ENCODE results near the gene KLRF1. TPM values are rescaled to one million over a fixed set of nuclear protein-coding genes. Genes with fewer than 3 reads are reported as not detected.

KLRF1 gene
- total RNA-seq, 4 donors from 2014 or later: not detected

DNA sequence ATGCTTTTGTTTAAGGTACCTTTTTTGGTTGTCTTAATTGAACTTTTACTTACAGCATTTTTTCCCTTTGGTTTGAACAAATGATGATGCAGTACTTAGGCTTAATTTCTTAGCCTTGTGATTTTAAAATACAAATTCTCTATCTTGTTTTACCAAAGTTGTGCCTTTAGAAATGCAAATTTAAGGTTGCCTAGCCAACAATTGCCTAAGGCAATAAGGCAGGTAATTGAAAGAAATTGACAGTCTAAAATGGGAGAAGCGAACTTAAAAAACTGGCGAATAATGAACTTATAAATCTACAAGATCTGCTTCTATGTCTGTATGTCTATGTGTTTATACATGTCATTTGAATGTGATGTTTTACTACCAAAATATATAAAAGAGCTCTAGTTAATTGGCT lies 43.0 kb upstream of the KLRF1 start:
- Histone ChIP-seq H3K4me3 (no peak overlapping the region), H3K27ac (no peak overlapping the region), H3K36me3 (no peaks in the 10 kb centered on the region), H3K4me1 (no peaks in the 10 kb centered on the region), H3K27me3 (no peaks in the 10 kb centered on the region), H3K9me3 (no peaks in the 10 kb centered on the region)
- no peak for ATAC-seq
- 95 to 96% methylated on average over 2 of the region's 2 CpGs for WGBS, 2 donors (ENCODE audit: low coverage in 1 of 2)
- no peak for TF ChIP-seq POLR2A (IDR thresholded peaks at IDR 0.05)
- TF ChIP-seq, protein P1, sequence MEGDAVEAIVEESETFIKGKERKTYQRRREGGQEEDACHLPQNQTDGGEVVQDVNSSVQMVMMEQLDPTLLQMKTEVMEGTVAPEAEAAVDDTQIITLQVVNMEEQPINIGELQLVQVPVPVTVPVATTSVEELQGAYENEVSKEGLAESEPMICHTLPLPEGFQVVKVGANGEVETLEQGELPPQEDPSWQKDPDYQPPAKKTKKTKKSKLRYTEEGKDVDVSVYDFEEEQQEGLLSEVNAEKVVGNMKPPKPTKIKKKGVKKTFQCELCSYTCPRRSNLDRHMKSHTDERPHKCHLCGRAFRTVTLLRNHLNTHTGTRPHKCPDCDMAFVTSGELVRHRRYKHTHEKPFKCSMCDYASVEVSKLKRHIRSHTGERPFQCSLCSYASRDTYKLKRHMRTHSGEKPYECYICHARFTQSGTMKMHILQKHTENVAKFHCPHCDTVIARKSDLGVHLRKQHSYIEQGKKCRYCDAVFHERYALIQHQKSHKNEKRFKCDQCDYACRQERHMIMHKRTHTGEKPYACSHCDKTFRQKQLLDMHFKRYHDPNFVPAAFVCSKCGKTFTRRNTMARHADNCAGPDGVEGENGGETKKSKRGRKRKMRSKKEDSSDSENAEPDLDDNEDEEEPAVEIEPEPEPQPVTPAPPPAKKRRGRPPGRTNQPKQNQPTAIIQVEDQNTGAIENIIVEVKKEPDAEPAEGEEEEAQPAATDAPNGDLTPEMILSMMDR (IDR thresholded peaks at IDR 0.05): no peak
- TF ChIP-seq POLR2AphosphoS5 (IDR thresholded peaks at IDR 0.05): no peak
- no peak for TF ChIP-seq EP300 (IDR thresholded peaks at IDR 0.05)

DNA sequence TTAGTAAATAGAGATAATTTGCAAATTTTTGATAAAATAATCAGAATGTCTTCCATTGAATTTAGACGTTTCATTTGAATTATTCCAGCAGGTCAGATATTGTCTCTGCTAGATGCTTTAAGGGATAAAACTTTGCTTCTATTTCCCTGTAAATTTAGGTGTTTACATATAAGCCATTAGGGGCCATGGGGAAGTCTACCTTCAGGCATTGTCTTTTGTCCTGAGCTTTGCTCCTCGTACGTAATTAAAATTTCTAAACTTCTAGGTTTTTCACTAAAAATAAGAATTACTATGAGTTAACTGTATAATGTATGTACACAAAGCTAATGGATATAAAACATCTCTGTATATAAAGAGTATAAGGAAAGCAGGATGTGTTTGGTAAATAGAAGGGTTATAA lies 42.5 kb upstream of the KLRF1 start:
- H3K27me3 ChIP-seq: no peaks in the 10 kb centered on the region
- no peaks in the 10 kb centered on the region for H3K36me3 ChIP-seq
- no peak for ATAC-seq
- H3K27ac ChIP-seq: no peak overlapping the region
- H3K4me1 ChIP-seq: no peaks in the 10 kb centered on the region
- WGBS, 2 donors (ENCODE audit: low coverage in 1 of 2): 61 to 71% methylated on average over 3 of the region's 3 CpGs
- no peaks in the 10 kb centered on the region for H3K9me3 ChIP-seq
- no peak for TF ChIP-seq POLR2A (IDR thresholded peaks at IDR 0.05)
- TF ChIP-seq EP300 (IDR thresholded peaks at IDR 0.05): no peak
- TF ChIP-seq, protein P1 (IDR thresholded peaks at IDR 0.05): no peak
- TF ChIP-seq POLR2AphosphoS5 (IDR thresholded peaks at IDR 0.05): no peak
- H3K4me3 ChIP-seq: no peak overlapping the region

DNA sequence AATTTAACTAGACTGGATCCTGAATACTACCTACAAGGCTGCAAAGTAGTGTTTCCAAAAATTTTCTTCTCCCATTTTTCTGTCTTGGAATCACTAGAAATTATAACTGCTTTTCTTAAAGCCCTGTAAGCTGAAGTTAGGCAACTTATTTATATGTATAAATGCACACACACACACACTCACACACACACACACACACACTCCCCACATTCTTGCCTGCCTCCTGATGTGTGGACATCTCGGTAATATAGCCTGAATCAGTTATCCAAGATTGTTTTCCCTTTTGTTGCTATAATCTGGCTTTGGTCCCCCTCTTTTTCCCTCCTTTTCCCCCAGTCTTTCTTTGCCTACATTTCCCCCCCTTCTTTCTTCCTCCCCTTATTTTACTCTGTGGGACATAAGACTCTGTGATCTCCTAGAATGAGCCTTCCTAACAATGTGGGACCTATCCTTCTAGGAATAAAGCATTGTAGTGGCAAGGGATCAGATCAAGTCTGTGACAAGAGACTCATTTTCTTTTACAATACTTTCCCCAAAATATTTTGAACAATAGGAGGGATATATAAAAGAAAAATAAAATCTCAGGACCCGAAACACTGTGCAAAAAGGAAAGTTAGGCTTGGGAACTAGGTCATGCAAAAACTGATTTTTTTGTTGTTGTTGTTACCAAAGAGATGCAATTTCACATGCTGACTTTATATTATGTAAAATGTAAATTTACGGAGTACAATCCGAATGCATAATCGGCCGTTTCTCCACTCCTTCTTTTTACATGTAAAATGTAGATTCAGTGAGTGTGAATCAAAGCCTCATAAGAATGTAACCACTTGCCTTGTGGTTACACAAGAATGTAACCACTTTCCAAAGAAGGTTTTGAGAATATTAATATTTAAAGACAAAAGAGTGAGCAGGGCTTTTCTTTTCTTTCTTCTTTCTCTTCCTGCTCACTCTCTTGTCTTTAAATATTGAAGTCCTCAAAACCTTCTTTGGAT lies 40.3 kb upstream of the KLRF1 start:
- no peak for ATAC-seq
- H3K27ac ChIP-seq: no peak overlapping the region
- TF ChIP-seq, protein P1 (IDR thresholded peaks at IDR 0.05): no peak
- TF ChIP-seq POLR2A (IDR thresholded peaks at IDR 0.05): no peak
- no peaks in the 10 kb centered on the region for H3K9me3 ChIP-seq
- no peaks in the 10 kb centered on the region for H3K4me1 ChIP-seq
- H3K27me3 ChIP-seq: no peaks in the 10 kb centered on the region
- WGBS, 2 donors (ENCODE audit: low coverage in 1 of 2): 65 to 67% methylated on average over 5 to 6 of the region's 6 CpGs
- H3K4me3 ChIP-seq: no peak overlapping the region
- no peaks in the 10 kb centered on the region for H3K36me3 ChIP-seq

DNA sequence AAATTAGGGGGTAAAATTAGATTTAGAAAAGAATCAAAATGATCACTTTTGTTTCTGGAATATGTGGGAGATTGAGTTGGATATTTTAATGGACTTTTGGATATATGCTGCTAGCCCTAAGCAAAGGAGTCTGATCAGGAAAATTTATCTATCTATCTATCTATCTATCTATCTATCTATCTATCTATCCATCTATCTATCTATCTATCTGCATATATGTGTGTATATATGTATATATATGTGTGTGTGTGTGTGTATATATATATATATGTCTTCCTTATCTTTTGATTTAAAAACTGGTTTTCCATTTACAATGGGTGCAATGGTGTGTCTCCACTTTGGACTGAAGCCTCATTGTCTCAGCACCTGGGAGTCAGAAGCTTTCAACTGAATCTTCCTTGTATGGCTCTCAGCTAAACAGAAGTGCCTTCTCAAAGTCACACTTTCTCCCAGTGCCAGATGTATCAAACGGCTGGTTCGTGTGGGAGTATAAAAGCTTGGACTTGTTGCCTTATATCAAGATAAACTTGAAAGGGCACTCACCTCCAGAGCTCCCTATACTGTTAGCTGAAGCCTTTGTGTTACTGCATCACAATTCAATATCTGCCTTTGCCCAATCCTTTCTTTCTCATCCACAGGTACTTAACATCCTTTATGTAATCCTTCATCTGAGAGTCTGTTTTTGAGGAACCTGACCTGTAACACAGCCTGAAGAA lies 34.9 kb upstream of the KLRF1 start:
- TF ChIP-seq POLR2A (IDR thresholded peaks at IDR 0.05) (no peak), POLR2AphosphoS5 (IDR thresholded peaks at IDR 0.05) (no peak), EP300 (IDR thresholded peaks at IDR 0.05) (no peak)
- TF ChIP-seq, protein P1 (IDR thresholded peaks at IDR 0.05): no peak
- ATAC-seq: no peak
- no peaks in the 10 kb centered on the region for H3K27me3 ChIP-seq
- H3K4me1 ChIP-seq: no peaks in the 10 kb centered on the region
- no peak overlapping the region for H3K4me3 ChIP-seq
- WGBS, 2 donors (ENCODE audit: low coverage in 1 of 2): 14 to 23% methylated on average over 2 of the region's 2 CpGs
- H3K36me3 ChIP-seq: no peaks in the 10 kb centered on the region
- H3K27ac ChIP-seq: no peak overlapping the region
- H3K9me3 ChIP-seq: no peaks in the 10 kb centered on the region

All from gastroesophageal sphincter (tissue), 4 donors.